Lower leg skin (tissue), 3 donors: Measurements from ENCODE around the gene GOLGA8T.
"Not testable (repeated sequence)": the region's sequence is repeated elsewhere in the genome, so short reads cannot be mapped to it uniquely, and the experiment has no call there.

Experiments
- POLR2A ChIP-seq, 2 donors: fragments of 450-650 bp; IDR thresholded peaks; one replicate each; pipeline ENCODE4 v1.6.1; 2016 to 2017; ENCODE audit warnings: antibody characterized with exemption in 2 of 2, mild to moderate bottlenecking in 1 of 2, moderate library complexity in 1 of 2
- TF ChIP-seq, protein P1 (sequence below), 3 donors: fragments of 450-650 bp; IDR thresholded peaks; one replicate each; pipeline ENCODE4 v1.5.1; 2016; ENCODE audit warnings: antibody characterized with exemption in 3 of 3, mild to moderate bottlenecking in 3 of 3, moderate library complexity in 2 of 3

DNA sequence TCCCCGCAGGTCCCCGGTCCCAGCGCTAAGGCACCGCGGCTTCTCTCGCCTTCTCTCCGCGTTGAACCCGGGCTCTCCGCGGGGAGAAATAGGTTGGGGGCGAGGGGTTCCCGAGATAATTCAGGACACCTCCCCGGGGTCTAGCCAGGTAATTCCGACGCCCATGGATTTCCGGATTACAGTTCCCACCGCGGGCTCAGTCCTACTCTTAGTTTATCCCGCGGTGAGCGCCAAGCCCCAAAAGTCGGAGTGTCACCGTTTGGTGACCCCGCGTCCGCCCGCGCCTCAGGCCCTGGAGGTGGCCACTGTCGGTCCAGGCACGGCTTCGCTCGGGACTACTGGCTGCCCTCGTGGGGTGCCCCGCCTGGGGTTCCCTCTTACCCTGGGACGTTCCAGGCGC lies 56.8 kb downstream of the GOLGA8T start:
- TF ChIP-seq, protein P1, sequence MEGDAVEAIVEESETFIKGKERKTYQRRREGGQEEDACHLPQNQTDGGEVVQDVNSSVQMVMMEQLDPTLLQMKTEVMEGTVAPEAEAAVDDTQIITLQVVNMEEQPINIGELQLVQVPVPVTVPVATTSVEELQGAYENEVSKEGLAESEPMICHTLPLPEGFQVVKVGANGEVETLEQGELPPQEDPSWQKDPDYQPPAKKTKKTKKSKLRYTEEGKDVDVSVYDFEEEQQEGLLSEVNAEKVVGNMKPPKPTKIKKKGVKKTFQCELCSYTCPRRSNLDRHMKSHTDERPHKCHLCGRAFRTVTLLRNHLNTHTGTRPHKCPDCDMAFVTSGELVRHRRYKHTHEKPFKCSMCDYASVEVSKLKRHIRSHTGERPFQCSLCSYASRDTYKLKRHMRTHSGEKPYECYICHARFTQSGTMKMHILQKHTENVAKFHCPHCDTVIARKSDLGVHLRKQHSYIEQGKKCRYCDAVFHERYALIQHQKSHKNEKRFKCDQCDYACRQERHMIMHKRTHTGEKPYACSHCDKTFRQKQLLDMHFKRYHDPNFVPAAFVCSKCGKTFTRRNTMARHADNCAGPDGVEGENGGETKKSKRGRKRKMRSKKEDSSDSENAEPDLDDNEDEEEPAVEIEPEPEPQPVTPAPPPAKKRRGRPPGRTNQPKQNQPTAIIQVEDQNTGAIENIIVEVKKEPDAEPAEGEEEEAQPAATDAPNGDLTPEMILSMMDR (IDR thresholded peaks at IDR 0.05) = not testable (repeated sequence)
- not testable (repeated sequence) for TF ChIP-seq POLR2A (IDR thresholded peaks at IDR 0.05)
